Thymus (tissue), 11 donors: Measurements from ENCODE around the gene PACRG. TPM values are rescaled to one million over a fixed set of nuclear protein-coding genes. Genes with fewer than 3 reads are reported as not detected.

Experiments used
- DNase-seq, 9 donors: peaks; one replicate each; pipeline ENCODE4 v3.0.0-alpha.2; 2013; ENCODE audit warnings: low spot score in 9 of 9, low read depth in 6 of 9, missing footprints in 1 of 9
- H3K27ac ChIP-seq, 2 donors: one replicate each; pipeline ENCODE4 v1.5.1; 2013; ENCODE audit warnings: control low read depth in 1 of 2, low read depth in 1 of 2, low read length in 1 of 2, mild to moderate bottlenecking in 1 of 2, moderate library complexity in 1 of 2
- H3K27me3 ChIP-seq, 2 donors: one replicate each; pipeline ENCODE4 v1.5.1; 2013; ENCODE audit warnings: low read length in 1 of 2; ENCODE audit not compliant: control insufficient read depth in 2 of 2, insufficient read depth in 1 of 2
- H3K36me3 ChIP-seq, 2 donors: one replicate each; pipeline ENCODE4 v1.5.1; 2013; ENCODE audit warnings: low read length in 1 of 2, mild to moderate bottlenecking in 1 of 2, moderate library complexity in 1 of 2; ENCODE audit not compliant: control insufficient read depth in 2 of 2, insufficient read depth in 2 of 2
- H3K4me1 ChIP-seq, 2 donors: one replicate each; pipeline ENCODE4 v1.5.1; 2013; ENCODE audit warnings: low read length in 2 of 2; ENCODE audit not compliant: control insufficient read depth in 2 of 2, insufficient read depth in 2 of 2
- H3K4me3 ChIP-seq, 2 donors: one replicate each; pipeline ENCODE4 v1.5.1; 2013; ENCODE audit warnings: low read length in 2 of 2, control low read depth in 1 of 2, mild to moderate bottlenecking in 1 of 2
- H3K9me3 ChIP-seq, 2 donors: one replicate each; pipeline ENCODE4 v1.5.1; 2013; ENCODE audit warnings: low read length in 1 of 2, mild to moderate bottlenecking in 1 of 2; ENCODE audit not compliant: control insufficient read depth in 2 of 2, insufficient read depth in 1 of 2
- WGBS: extraction: QIAGEN DNeasy Blood & Tissue Kit; methylation state at CpG from one replicate; pipeline ENCODE4 v1.1.7; 2013; 5-methylcytosine and 5-hydroxymethylcytosine counted together
- polyA plus RNA-seq: library from polyadenylated mRNA; stranded (reverse); fragments of 200-250 nt; gene quantifications from one replicate; pipeline ENCODE4 v1.2.3, GENCODE V29; 2013
- total RNA-seq: library from RNA; stranded (reverse); fragments of 120-200 nt; gene quantifications from one replicate; pipeline ENCODE4 v1.2.4, GENCODE V29; 2013
- donor health status: healthy.

PACRG gene
- total and polyA plus RNA-seq, 2 donors, result 0.42 to 0.62 TPM

DNA sequence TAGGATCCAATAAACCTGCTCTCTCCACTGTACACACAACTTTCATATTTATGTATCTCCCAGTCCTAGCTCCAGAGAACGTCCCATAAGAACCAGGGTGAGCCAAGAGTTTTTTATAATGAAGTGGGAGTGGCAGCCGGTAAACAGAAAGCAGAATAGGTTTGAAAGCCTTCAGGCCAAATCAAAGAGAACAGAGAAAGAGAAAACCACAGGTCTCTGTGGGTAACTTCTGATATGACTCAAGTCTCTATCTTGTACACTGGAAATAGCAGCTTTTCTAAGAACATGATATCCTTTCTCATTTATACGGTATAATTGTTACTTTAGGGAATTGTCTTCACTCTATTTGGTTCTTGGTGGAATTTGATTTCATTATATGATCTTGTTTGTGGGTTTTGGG, 273.6 kb downstream of the PACRG start:
- peaks cover 0 to 1% of the 10 kb centered on the region in 2 donors for H3K9me3 ChIP-seq
- H3K27ac ChIP-seq, result no peak overlapping the region
- H3K4me3 ChIP-seq, result no peak overlapping the region
- H3K27me3 ChIP-seq, result no peaks in the 10 kb centered on the region
- H3K36me3 ChIP-seq, result no peaks in the 10 kb centered on the region
- 85% methylated on average over 3 of the region's 3 CpGs for WGBS
- no peaks in the 10 kb centered on the region for H3K4me1 ChIP-seq
- DNase-seq, result no peak

DNA sequence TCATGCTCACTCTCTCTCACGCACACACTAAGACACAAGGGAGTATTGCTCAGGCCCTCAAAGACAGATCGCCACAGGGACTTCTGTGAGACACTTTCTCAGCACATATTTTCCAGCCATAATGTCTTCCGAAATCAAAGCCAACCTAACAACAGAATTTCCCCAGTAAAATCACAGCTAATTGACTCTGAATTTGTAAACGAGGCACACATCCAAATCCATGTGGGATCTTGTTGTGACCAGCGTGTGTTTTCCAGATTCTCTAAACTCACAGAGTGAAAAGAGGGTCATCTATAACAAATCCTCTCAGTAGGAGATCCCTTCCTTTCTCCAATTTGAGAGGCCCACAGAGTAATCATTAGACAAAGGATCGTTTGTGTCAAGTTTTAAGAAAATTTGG, 280.4 kb downstream of the PACRG start:
- H3K36me3 ChIP-seq, result no peaks in the 10 kb centered on the region
- H3K27me3 ChIP-seq, result no peaks in the 10 kb centered on the region
- DNase-seq, result no peak
- 86% methylated on average over 6 of the region's 6 CpGs for WGBS
- no peak overlapping the region for H3K27ac ChIP-seq
- H3K4me1 ChIP-seq, result no peaks in the 10 kb centered on the region
- no peak overlapping the region for H3K4me3 ChIP-seq
- no peaks in the 10 kb centered on the region for H3K9me3 ChIP-seq

GRCh38 chr6:163008626-163009025, 280.9 kb downstream of the PACRG start:
- Histone ChIP-seq H3K9me3 (no peaks in the 10 kb centered on the region), H3K27me3 (no peaks in the 10 kb centered on the region), H3K4me3 (no peak overlapping the region), H3K4me1 (no peaks in the 10 kb centered on the region), H3K36me3 (no peaks in the 10 kb centered on the region), H3K27ac (no peak overlapping the region)
- DNase-seq, result no peak
- WGBS, result 80% methylated on average over 5 of the region's 5 CpGs

DNA sequence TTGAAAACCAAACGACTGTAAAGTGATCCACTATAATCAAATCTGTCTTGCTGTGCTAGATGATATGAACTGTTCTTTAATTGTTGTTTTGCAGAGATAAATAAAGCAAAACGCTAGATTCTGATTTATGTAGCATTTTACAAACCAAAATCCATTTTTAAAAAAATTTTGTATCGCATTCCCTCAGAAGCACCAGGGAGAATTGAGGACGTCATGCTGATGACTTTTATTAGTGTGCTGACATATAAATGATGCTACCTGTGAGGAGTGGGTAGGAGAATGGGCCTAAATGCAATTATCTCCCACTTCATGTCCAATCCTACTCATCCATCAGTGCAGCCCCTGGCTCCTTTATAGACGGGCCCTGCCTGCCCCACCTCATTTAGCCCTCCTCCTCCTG, 282.4 kb downstream of the PACRG start:
- no peak overlapping the region for H3K27ac ChIP-seq
- H3K9me3 ChIP-seq, result no peaks in the 10 kb centered on the region
- no peak for DNase-seq
- 82% methylated on average over 5 of the region's 5 CpGs for WGBS
- no peaks in the 10 kb centered on the region for H3K36me3 ChIP-seq
- no peaks in the 10 kb centered on the region for H3K27me3 ChIP-seq
- H3K4me3 ChIP-seq, result no peak overlapping the region
- no peaks in the 10 kb centered on the region for H3K4me1 ChIP-seq

- Histone ChIP-seq H3K9me3 (no peaks in the 10 kb centered on the region), H3K4me3 (no peak overlapping the region), H3K27ac (no peak overlapping the region), H3K4me1 (no peaks in the 10 kb centered on the region), H3K36me3 (no peaks in the 10 kb centered on the region), H3K27me3 (no peaks in the 10 kb centered on the region)
- WGBS, result 85% methylated on average over 1 of the region's 1 CpG
- no peak for DNase-seq
Measured at GRCh38 chr6:163014736-163015135, 287.0 kb downstream of the PACRG start.

GRCh38 chr6:163017801-163018200, 290.0 kb downstream of the PACRG start:
- no peak overlapping the region for H3K27ac ChIP-seq
- H3K36me3 ChIP-seq, result no peaks in the 10 kb centered on the region
- 98% methylated on average over 1 of the region's 1 CpG for WGBS
- DNase-seq, result no peak
- no peaks in the 10 kb centered on the region for H3K9me3 ChIP-seq
- H3K4me1 ChIP-seq, result no peaks in the 10 kb centered on the region
- H3K27me3 ChIP-seq, result no peaks in the 10 kb centered on the region
- no peak overlapping the region for H3K4me3 ChIP-seq

DNA sequence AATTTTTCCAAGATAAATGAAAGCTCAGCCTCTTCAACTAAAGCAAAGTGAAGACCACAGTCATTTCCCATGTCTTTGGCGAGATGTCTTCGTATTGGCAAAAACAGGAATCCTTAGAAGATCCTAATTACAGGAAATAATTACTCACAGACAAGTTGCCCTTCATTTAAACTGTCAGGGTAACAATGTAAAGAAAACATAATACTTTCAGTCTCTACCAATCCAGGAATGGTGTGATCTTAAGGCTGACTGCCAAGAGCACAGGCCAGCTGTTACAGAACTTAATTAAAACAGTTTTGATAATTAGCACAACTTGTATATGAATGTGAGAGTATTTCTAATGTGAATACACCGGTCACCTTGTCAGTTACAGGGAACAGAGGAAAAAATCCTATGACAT, 292.2 kb downstream of the PACRG start:
- WGBS, result 42% methylated on average over 3 of the region's 3 CpGs
- H3K4me3 ChIP-seq, result no peak overlapping the region
- no peaks in the 10 kb centered on the region for H3K27me3 ChIP-seq
- H3K9me3 ChIP-seq, result no peaks in the 10 kb centered on the region
- no peaks in the 10 kb centered on the region for H3K36me3 ChIP-seq
- no peak overlapping the region for H3K27ac ChIP-seq
- no peaks in the 10 kb centered on the region for H3K4me1 ChIP-seq
- DNase-seq, result no peak

- DNase-seq, result no peak
- Histone ChIP-seq H3K36me3 (no peaks in the 10 kb centered on the region), H3K27ac (no peak overlapping the region), H3K4me1 (no peaks in the 10 kb centered on the region), H3K9me3 (no peaks in the 10 kb centered on the region), H3K4me3 (no peak overlapping the region), H3K27me3 (no peaks in the 10 kb centered on the region)
- WGBS, result 73% methylated on average over 5 of the region's 5 CpGs
Measured at GRCh38 chr6:163021054-163021453, 293.3 kb downstream of the PACRG start.

GRCh38 chr6:163023700-163024099, 295.9 kb downstream of the PACRG start:
- no peaks in the 10 kb centered on the region for H3K36me3 ChIP-seq
- no peak for DNase-seq
- WGBS, result 89% methylated on average over 1 of the region's 1 CpG

DNA sequence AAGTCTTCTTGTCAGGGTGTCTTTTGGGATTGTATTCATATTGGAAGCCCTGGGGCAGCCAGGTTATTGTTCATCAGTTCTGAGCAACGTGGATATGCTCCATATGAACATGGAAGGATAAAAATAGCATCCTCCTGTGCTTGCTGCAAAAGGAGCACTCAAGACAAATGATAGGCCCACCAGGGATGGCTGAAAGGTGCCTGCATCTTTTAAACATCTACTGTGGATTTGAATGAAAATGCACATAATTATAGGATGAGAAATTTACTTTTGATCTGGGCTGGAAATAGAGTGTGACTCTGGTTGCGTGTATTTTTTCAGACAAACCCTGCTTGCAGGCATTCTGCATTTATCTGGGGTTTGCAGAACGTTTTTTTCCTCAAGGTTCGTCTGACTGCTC, 299.1 kb downstream of the PACRG start:
- 81% methylated on average over 4 of the region's 4 CpGs for WGBS
- H3K9me3 ChIP-seq, result no peaks in the 10 kb centered on the region
- no peaks in the 10 kb centered on the region for H3K4me1 ChIP-seq

More at GRCh38 chr6:163023700-163024099, 295.9 kb downstream of the PACRG start:
- Histone ChIP-seq H3K27me3 (no peaks in the 10 kb centered on the region), H3K9me3 (no peaks in the 10 kb centered on the region), H3K27ac (no peak overlapping the region), H3K4me1 (no peaks in the 10 kb centered on the region), H3K4me3 (no peak overlapping the region)

More for the DNA sequence above, 299.1 kb downstream of the PACRG start:
- Histone ChIP-seq H3K27me3 (no peaks in the 10 kb centered on the region), H3K4me3 (no peak overlapping the region), H3K36me3 (no peaks in the 10 kb centered on the region), H3K27ac (no peak overlapping the region)
- DNase-seq, result no peak
